Measurements from ENCODE around the gene MYO7A. TPM values are rescaled to one million over a fixed set of nuclear protein-coding genes. Genes with fewer than 3 reads are reported as not detected.

MYO7A gene
- total RNA-seq, 2 experiments from 2014 or later = not detected

GRCh38 chr11:77153276-77154185 lies 25.5 kb downstream of the MYO7A start:
- POLR2A ChIA-PET = interaction anchor here (0.9 kb wide), 1 partner anchor 467 kb away, joined by 3 read pairs; no protein-coding TSS in a partner anchor
- ATAC-seq = no peak
- CTCF ChIA-PET = interaction anchor here (2.8 kb wide), 1 partner anchor 26 kb away, joined by 11 read pairs; the partner anchor contains the start of gene MYO7A

GRCh38 chr11:77154381-77155081 lies 26.5 kb downstream of the MYO7A start:
- POLR2A ChIA-PET = interaction anchor here (0.9 kb wide), 1 partner anchor 468 kb away, joined by 3 read pairs; no protein-coding TSS in a partner anchor
- Mint-ChIP-seq H3K36me3 (ENCODE audit: low read depth) (no peaks in the 10 kb centered on the region), H3K9me3 (ENCODE audit: insufficient read depth) (no peaks in the 10 kb centered on the region), H3K4me1 (ENCODE audit: low read depth) (peaks cover 41% of the 10 kb centered on the region), H3K4me3 (no peak overlapping the region), H3K27me3 (ENCODE audit: low read depth) (peaks cover 30% of the 10 kb centered on the region), H3K27ac (no peak overlapping the region)
- DNase-seq = no peak
- no peak for ATAC-seq
- CTCF ChIA-PET = interaction anchor here (2.8 kb wide), 1 partner anchor 27 kb away, joined by 11 read pairs; the partner anchor contains the start of gene MYO7A

More at GRCh38 chr11:77153276-77154185, 25.5 kb downstream of the MYO7A start:
- Mint-ChIP-seq H3K4me1 (ENCODE audit: low read depth) (peaks cover 49% of the 10 kb centered on the region), H3K36me3 (ENCODE audit: low read depth) (no peaks in the 10 kb centered on the region), H3K27me3 (ENCODE audit: low read depth) (peaks cover 30% of the 10 kb centered on the region), H3K27ac (no peak overlapping the region), H3K9me3 (ENCODE audit: insufficient read depth) (no peaks in the 10 kb centered on the region), H3K4me3 (no peak overlapping the region)
- DNase-seq = no peak

GRCh38 chr11:77155082-77155475 lies 27.0 kb downstream of the MYO7A start:
- H3K27me3 Mint-ChIP-seq (ENCODE audit: low read depth) = peaks cover 30% of the 10 kb centered on the region
- H3K27ac Mint-ChIP-seq = no peak overlapping the region
- no peak overlapping the region for H3K4me3 Mint-ChIP-seq
- DNase-seq = no peak
- H3K4me1 Mint-ChIP-seq (ENCODE audit: low read depth) = peaks cover 40% of the 10 kb centered on the region
- ATAC-seq = no peak
- H3K9me3 Mint-ChIP-seq (ENCODE audit: insufficient read depth) = no peaks in the 10 kb centered on the region
- POLR2A ChIA-PET = no interaction called here
- CTCF ChIA-PET = interaction anchor here (2.8 kb wide), 1 partner anchor 28 kb away, joined by 11 read pairs; the partner anchor contains the start of gene MYO7A
- H3K36me3 Mint-ChIP-seq (ENCODE audit: low read depth) = no peaks in the 10 kb centered on the region

GRCh38 chr11:77155556-77156130 lies 27.6 kb downstream of the MYO7A start:
- DNase-seq = no peak
- H3K4me1 Mint-ChIP-seq (ENCODE audit: low read depth) = peaks cover 40% of the 10 kb centered on the region
- H3K36me3 Mint-ChIP-seq (ENCODE audit: low read depth) = no peaks in the 10 kb centered on the region
- no peak overlapping the region for H3K4me3 Mint-ChIP-seq
- ATAC-seq = no peak
- ChIA-PET CTCF (interaction anchor here (2.8 kb wide), 1 partner anchor 28 kb away, joined by 11 read pairs; the partner anchor contains the start of gene MYO7A), POLR2A (no interaction called here)
- H3K27ac Mint-ChIP-seq = no peak overlapping the region
- no peaks in the 10 kb centered on the region for H3K9me3 Mint-ChIP-seq (ENCODE audit: insufficient read depth)
- peaks cover 24% of the 10 kb centered on the region for H3K27me3 Mint-ChIP-seq (ENCODE audit: low read depth)

- Mint-ChIP-seq H3K9me3 (ENCODE audit: insufficient read depth) (no peaks in the 10 kb centered on the region), H3K36me3 (ENCODE audit: low read depth) (no peaks in the 10 kb centered on the region), H3K4me3 (no peak overlapping the region), H3K27me3 (ENCODE audit: low read depth) (peaks cover 24% of the 10 kb centered on the region), H3K27ac (no peak overlapping the region), H3K4me1 (ENCODE audit: low read depth) (peaks cover 35% of the 10 kb centered on the region)
- ATAC-seq = no peak
- ChIA-PET POLR2A (no interaction called here), CTCF (no interaction called here)
- DNase-seq = no peak
These were observed 28.6 kb downstream of the MYO7A start for GRCh38 chr11:77156396-77157195.

- Mint-ChIP-seq H3K4me3 (no peak overlapping the region), H3K27me3 (ENCODE audit: low read depth) (peaks cover 26% of the 10 kb centered on the region), H3K36me3 (ENCODE audit: low read depth) (no peaks in the 10 kb centered on the region), H3K27ac (no peak overlapping the region), H3K9me3 (ENCODE audit: insufficient read depth) (no peaks in the 10 kb centered on the region), H3K4me1 (ENCODE audit: low read depth) (peaks cover 19% of the 10 kb centered on the region)
- ATAC-seq = no peak
- ChIA-PET CTCF (interaction anchor here (1.4 to 1.5 kb wide), 2 partner anchors 28 to 31 kb away, joined by 3 read pairs; no protein-coding TSS in a partner anchor), POLR2A (no interaction called here)
- no peak for DNase-seq
These were observed 30.1 kb downstream of the MYO7A start for GRCh38 chr11:77158041-77158695.

- Mint-ChIP-seq H3K36me3 (ENCODE audit: low read depth) (no peaks in the 10 kb centered on the region), H3K27me3 (ENCODE audit: low read depth) (peaks cover 34% of the 10 kb centered on the region), H3K27ac (no peak overlapping the region), H3K4me3 (no peak overlapping the region), H3K4me1 (ENCODE audit: low read depth) (peaks cover 8% of the 10 kb centered on the region), H3K9me3 (ENCODE audit: insufficient read depth) (no peaks in the 10 kb centered on the region)
- DNase-seq = no peak
- POLR2A ChIA-PET = no interaction called here
- ATAC-seq = no peak
- CTCF ChIA-PET = interaction anchor here (1.4 kb wide), 1 partner anchor 27 kb away, joined by 3 read pairs; no protein-coding TSS in a partner anchor
These were observed 31.3 kb downstream of the MYO7A start for GRCh38 chr11:77159219-77159936.

GRCh38 chr11:77159937-77160495 lies 32.0 kb downstream of the MYO7A start:
- no peak for ATAC-seq
- POLR2A ChIA-PET = no interaction called here
- H3K9me3 Mint-ChIP-seq (ENCODE audit: insufficient read depth) = no peaks in the 10 kb centered on the region
- H3K27me3 Mint-ChIP-seq (ENCODE audit: low read depth) = peaks cover 32% of the 10 kb centered on the region
- no peaks in the 10 kb centered on the region for H3K36me3 Mint-ChIP-seq (ENCODE audit: low read depth)
- H3K4me3 Mint-ChIP-seq = no peak overlapping the region
- DNase-seq = no peak
- CTCF ChIA-PET = interaction anchor here (1.4 kb wide), 1 partner anchor 27 kb away, joined by 3 read pairs; no protein-coding TSS in a partner anchor
- H3K27ac Mint-ChIP-seq = no peak overlapping the region
- H3K4me1 Mint-ChIP-seq (ENCODE audit: low read depth) = peaks cover 4% of the 10 kb centered on the region

GRCh38 chr11:77163271-77163670 lies 35.2 kb downstream of the MYO7A start:
- no peak overlapping the region for H3K4me3 Mint-ChIP-seq
- ATAC-seq (no peak), DNase-seq (no peak)
- POLR2A ChIA-PET = no interaction called here
- H3K36me3 Mint-ChIP-seq (ENCODE audit: low read depth) = no peaks in the 10 kb centered on the region
- no peaks in the 10 kb centered on the region for H3K9me3 Mint-ChIP-seq (ENCODE audit: insufficient read depth)
- peaks cover 24% of the 10 kb centered on the region for H3K27me3 Mint-ChIP-seq (ENCODE audit: low read depth)
- no peaks in the 10 kb centered on the region for H3K4me1 Mint-ChIP-seq (ENCODE audit: low read depth)
- no peak overlapping the region for H3K27ac Mint-ChIP-seq
- CTCF ChIA-PET = interaction anchor here (0.9 kb wide), 1 partner anchor 23 kb away, joined by 3 read pairs; no protein-coding TSS in a partner anchor

GRCh38 chr11:77165066-77165465 lies 37.0 kb downstream of the MYO7A start:
- no peaks in the 10 kb centered on the region for H3K4me1 Mint-ChIP-seq (ENCODE audit: low read depth)
- no peak for ATAC-seq
- H3K27ac Mint-ChIP-seq = no peak overlapping the region
- no peak for DNase-seq
- CTCF ChIA-PET = interaction anchor here (3.0 kb wide), 1 partner anchor 38 kb away, joined by 11 read pairs; no protein-coding TSS in a partner anchor
- H3K4me3 Mint-ChIP-seq = no peak overlapping the region
- POLR2A ChIA-PET = no interaction called here
- peaks cover 22% of the 10 kb centered on the region for H3K27me3 Mint-ChIP-seq (ENCODE audit: low read depth)
- H3K36me3 Mint-ChIP-seq (ENCODE audit: low read depth) = no peaks in the 10 kb centered on the region
- H3K9me3 Mint-ChIP-seq (ENCODE audit: insufficient read depth) = no peaks in the 10 kb centered on the region

All from activated CD8-positive, alpha-beta T cell treated with anti-CD3 and anti-CD28 coated beads, Interleukin-2, amount 10 ng/mL, durations not matched to agents 7 days and 5 days (primary cell).